ENCODE measurements around the gene PTPRM.

The PTPRM gene

GRCh38 chr18:7741640-7742039, 174.5 kb downstream of the PTPRM start:
- H3K4me3 ChIP-seq (ENCODE audit: low read depth, low read length), result no peak overlapping the region
- TF ChIP-seq CTCF (IDR thresholded peaks at IDR 0.05; ENCODE audit: low read depth, low read length), result no peak

GRCh38 chr18:7742224-7742623, 175.1 kb downstream of the PTPRM start:
- TF ChIP-seq CTCF (IDR thresholded peaks at IDR 0.05; ENCODE audit: low read depth, low read length), result no peak
- no peak overlapping the region for H3K4me3 ChIP-seq (ENCODE audit: low read depth, low read length)

- no peak for TF ChIP-seq CTCF (IDR thresholded peaks at IDR 0.05; ENCODE audit: low read depth, low read length)
- no peak overlapping the region for H3K4me3 ChIP-seq (ENCODE audit: low read depth, low read length)
These were observed 176.1 kb downstream of the PTPRM start for GRCh38 chr18:7743256-7743655.

- no peak for TF ChIP-seq CTCF (IDR thresholded peaks at IDR 0.05; ENCODE audit: low read depth, low read length)
- no peak overlapping the region for H3K4me3 ChIP-seq (ENCODE audit: low read depth, low read length)
These were observed 179.0 kb downstream of the PTPRM start for GRCh38 chr18:7746106-7746505.

GRCh38 chr18:7748251-7749007, 181.3 kb downstream of the PTPRM start:
- H3K4me3 ChIP-seq (ENCODE audit: low read depth, low read length), result no peak overlapping the region
- TF ChIP-seq CTCF (IDR thresholded peaks at IDR 0.05; ENCODE audit: low read depth, low read length), result no peak

GRCh38 chr18:7749008-7749405, 181.9 kb downstream of the PTPRM start:
- H3K4me3 ChIP-seq (ENCODE audit: low read depth, low read length), result no peak overlapping the region
- TF ChIP-seq CTCF (IDR thresholded peaks at IDR 0.05; ENCODE audit: low read depth, low read length), result no peak

- TF ChIP-seq CTCF (IDR thresholded peaks at IDR 0.05; ENCODE audit: low read depth, low read length), result no peak
- no peak overlapping the region for H3K4me3 ChIP-seq (ENCODE audit: low read depth, low read length)
These were observed 182.4 kb downstream of the PTPRM start for GRCh38 chr18:7749510-7749981.

Measured in WI38 (cell line).